Motor neuron (in vitro differentiated cells): ENCODE measurements around the gene JKAMP. TPM values are rescaled to one million over a fixed set of nuclear protein-coding genes. Genes with fewer than 3 reads are reported as not detected.
"Not testable (repeated sequence)": the region's sequence is repeated elsewhere in the genome, so short reads cannot be mapped to it uniquely, and the experiment has no call there.

Experiments
- ATAC-seq, 8 experiments: fragments of 200-7000 bp; cut with Tn5 transposase; replicated peaks in 6 of 8; 2 replicates each; pipeline ENCODE4 v1.8.0; 2021; ENCODE audit warnings: mild to moderate bottlenecking in 8 of 8, moderate library complexity in 8 of 8
- H3K27ac ChIP-seq, 2 donors: fragments of 250-450 bp; sonication (Bioruptor Pico); 2 replicates each; pipeline ENCODE4 v1.9.0; 2021; ENCODE audit warnings: antibody characterized with exemption in 2 of 2, mild to moderate bottlenecking in 2 of 2, moderate library complexity in 1 of 2
- H3K4me1 ChIP-seq, 2 donors: fragments of 250-450 bp; sonication (Bioruptor Pico); replicated peaks in 1 of 2; 2 replicates each; pipeline ENCODE4 v1.6.1; 2021; ENCODE audit warnings: antibody characterized with exemption in 2 of 2, mild to moderate bottlenecking in 2 of 2, moderate library complexity in 1 of 2
- H3K4me3 ChIP-seq, 5 donors: fragments of 250-450 bp; sonication (Bioruptor Pico); 2 replicates each; pipeline ENCODE4 v1.9.0; 2021; ENCODE audit warnings: antibody characterized with exemption in 5 of 5, mild to moderate bottlenecking in 5 of 5, moderate library complexity in 4 of 5
- WGBS, 10 experiments: fragments of 450-650 bp; shearing (Covaris generic); methylation state at CpG; one replicate each; pipeline ENCODE4 v1.0.0; 2022; 5-methylcytosine and 5-hydroxymethylcytosine counted together
- in situ Hi-C, 9 experiments: fragments of 400-800 bp; cut with MboI; loops; one replicate each; pipeline ENCODE4 v1.15.0; 2021; ENCODE audit warnings: low sequenced_read_pairs in 9 of 9, low pct_unique_long_range_greater_than_20kb in 2 of 9; ENCODE audit not compliant: unreplicated experiment in 9 of 9
- total RNA-seq, 8 experiments: library from RNA; unstranded; fragments of 300-600 nt; gene quantifications; 2 replicates each; pipeline versions ENCODE4 v1.2.3 to v1.2.4, GENCODE V29; 2022

Gene JKAMP, protein sequence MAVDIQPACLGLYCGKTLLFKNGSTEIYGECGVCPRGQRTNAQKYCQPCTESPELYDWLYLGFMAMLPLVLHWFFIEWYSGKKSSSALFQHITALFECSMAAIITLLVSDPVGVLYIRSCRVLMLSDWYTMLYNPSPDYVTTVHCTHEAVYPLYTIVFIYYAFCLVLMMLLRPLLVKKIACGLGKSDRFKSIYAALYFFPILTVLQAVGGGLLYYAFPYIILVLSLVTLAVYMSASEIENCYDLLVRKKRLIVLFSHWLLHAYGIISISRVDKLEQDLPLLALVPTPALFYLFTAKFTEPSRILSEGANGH
- total RNA-seq = 10 to 100 TPM; 31.3 to 67.4 (median 49.2) TPM

DNA sequence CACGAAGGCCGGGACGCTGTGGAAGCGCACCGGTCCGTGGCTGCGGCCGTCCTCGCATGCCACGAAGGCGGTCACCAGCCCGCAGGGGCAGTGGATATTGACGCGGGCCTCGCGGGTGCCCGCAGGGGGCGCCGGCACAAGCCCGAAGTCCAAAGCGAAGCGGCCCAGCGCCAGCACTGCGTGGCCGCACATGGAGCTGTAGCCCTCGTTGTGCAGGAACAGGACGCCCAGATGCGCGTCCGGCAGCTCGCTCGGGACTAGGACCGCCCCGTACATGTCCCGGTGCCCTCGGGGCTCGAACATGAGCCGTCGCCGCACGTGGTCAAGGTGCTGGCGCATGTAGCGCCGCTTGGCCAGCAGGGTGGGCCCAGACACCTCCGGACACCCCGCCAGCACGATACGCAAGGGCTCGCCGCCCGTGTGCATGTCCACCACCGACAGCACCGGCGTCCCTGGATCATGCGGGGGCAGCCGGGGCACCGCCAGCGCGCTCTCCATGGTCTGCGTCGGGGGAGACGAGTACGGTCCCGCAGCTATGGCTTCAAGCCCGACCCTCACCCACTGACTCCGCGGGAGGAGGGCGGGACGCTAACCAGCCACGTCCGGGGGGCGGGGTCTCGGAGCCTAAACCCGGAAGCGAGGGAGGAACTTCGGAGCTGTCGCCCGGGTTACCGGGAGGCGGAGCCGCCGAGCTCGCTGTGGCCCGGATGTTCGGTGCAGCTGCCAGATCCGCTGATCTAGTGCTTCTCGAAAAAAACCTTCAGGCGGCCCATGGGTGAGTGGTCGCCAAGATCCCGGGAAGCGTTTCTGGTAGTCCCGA lies at the start of gene JKAMP, which contains the start of gene L3HYPDH:
TSS of gene JKAMP (plus strand) at position 699 of the 820 bp plus-strand sequence. CDS start at position 772, 73 bp downstream.
TSS of gene L3HYPDH (minus strand) at position 590 of the 820 bp plus-strand sequence. CDS start at position 498, 92 bp downstream.
- WGBS, 10 experiments = 0 to 7% (median 1%) methylated on average over 3 to 20 of the region's 92 CpGs; no CpG with 5 or more reads in 6 of the 10 experiments
- peak; percentile 76 to 94 (median 92) for ATAC-seq
- in situ Hi-C loops = no loop called here
- Histone ChIP-seq H3K4me1 (peaks cover 10 to 12% of the 10 kb centered on the region in 2 donors), H3K4me3 (peak within 1 kb of the TSS; percentile 61 to 89 (median 80)), H3K27ac (peak within 1 kb of the TSS; percentile 84 to 96)

DNA sequence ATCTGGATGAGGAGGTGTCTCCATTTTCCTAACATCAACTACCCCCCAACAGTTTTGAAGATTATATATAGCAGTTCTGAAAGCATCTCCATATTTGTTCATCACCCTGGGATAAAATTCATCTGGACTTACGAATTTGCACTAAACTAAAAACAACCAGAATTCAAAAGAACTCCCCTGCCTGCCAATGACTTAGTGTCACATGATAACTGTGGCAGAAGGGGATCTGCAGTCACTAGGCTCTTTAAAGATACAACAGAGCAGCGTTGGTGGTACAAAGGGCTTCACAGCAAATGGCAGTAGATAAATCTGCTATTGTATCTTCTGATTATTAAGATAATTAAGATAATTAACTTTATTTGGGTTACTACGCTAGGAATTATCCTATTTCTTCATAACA lies 49.2 kb upstream of the JKAMP start:
- H3K27ac ChIP-seq = no peak overlapping the region
- no peak overlapping the region for H3K4me3 ChIP-seq
- in situ Hi-C loops = loop anchor here in 6 of 9 experiments (10.0 to 25.0 kb wide), 3 partner anchors 298 to 398 kb away; no protein-coding TSS in a partner anchor
- no peaks in the 10 kb centered on the region for H3K4me1 ChIP-seq
- 79 to 100% (median 87%) methylated on average over 1 to 3 of the region's 3 CpGs; no CpG with 5 or more reads in 1 of the 10 experiments for WGBS, 10 experiments
- no peak for ATAC-seq

DNA sequence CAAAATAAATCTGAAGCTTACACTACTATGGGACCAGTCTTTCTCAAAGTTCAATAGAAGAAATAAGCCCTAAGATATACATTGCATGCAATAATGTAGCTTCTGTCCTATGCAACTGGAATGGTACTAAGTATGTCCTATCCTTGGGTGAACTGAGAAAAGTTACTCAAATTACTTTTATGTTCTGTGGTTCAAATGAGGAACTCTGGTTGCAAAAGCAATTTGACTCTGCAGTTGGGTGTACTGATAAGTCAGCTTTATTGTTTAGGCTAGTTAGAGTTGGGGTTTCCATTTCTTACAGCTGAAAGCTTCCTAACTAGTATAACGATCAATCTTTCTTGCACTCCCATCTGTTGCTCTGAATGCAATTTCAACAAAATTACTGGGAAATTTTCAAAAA lies 48.3 kb upstream of the JKAMP start:
- no peak for ATAC-seq
- no peak overlapping the region for H3K4me3 ChIP-seq
- WGBS, 10 experiments = 40 to 100% (median 91%) methylated on average over 1 of the region's 1 CpG; no CpG with 5 or more reads in 1 of the 10 experiments
- in situ Hi-C loops = loop anchor here in 6 of 9 experiments (10.0 to 25.0 kb wide), 3 partner anchors 299 to 399 kb away; no protein-coding TSS in a partner anchor
- H3K27ac ChIP-seq = no peak overlapping the region
- no peaks in the 10 kb centered on the region for H3K4me1 ChIP-seq

DNA sequence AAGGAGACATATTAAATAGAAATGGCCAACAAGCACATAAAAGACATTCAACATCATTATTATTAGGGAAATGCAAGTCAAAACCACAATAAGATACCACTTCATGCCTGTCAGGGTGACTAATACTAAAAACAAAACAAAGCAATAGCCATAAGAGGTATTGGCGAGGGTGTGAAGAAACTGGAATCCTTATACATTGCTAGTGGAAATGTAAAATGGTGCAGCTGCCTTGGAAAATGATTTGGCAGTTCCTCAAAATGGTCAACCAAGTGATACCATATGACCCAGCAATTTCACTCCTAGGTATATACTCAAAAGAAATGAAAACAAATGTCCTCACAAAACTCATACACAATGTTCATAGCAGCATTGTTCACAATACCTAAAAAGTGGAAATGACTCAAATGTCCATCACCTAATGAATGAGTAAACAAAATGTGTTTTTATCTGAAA lies 46.1 kb upstream of the JKAMP start:
- Histone ChIP-seq H3K27ac (no peak overlapping the region), H3K4me1 (no peaks in the 10 kb centered on the region), H3K4me3 (no peak overlapping the region)
- in situ Hi-C loops = loop anchor here in 6 of 9 experiments (10.0 to 25.0 kb wide), 3 partner anchors 301 to 401 kb away; no protein-coding TSS in a partner anchor
- 0 to 100% (median 86%) methylated on average over 1 of the region's 1 CpG; no CpG with 5 or more reads in 3 of the 10 experiments for WGBS, 10 experiments
- peak in 1 of 8 experiments; percentile 64 for ATAC-seq

DNA sequence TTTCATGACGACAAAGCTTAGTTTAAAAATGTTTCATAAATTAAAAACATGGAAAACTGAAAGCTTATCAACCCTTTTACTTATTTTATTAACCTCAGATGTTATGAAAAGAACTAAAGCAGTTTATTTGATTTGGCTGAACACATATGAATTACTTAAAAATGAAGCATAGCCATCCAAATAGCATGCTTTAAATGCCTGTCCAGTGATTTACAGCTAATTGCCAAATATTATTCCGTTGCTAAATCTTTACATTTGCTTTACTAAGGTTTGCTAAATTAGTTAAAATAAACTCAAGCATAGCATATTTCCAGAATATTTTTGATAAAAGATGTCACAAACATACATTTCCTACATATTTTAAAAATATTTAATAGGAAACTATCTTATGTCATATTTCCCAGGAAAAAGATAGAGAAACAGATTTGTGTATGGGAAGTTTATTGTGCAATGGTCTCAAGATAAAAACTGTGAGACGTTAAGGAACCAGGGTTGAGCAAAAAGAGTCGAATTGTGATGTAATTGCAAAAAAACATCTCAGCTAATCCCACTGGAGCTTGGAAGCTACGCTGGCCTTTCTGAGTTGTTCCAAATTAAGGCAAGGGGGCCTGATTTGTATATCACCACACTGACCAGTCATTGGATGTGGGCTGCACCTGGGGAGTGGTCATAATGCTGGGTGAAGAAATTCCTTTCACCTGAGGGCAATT lies 44.9 kb upstream of the JKAMP start:
- 11 to 92% (median 84%) methylated on average over 1 to 5 of the region's 5 CpGs for WGBS, 10 experiments
- ATAC-seq = no peak
- Histone ChIP-seq H3K4me1 (no peaks in the 10 kb centered on the region), H3K4me3 (no peak overlapping the region), H3K27ac (no peak overlapping the region)
- in situ Hi-C loops = loop anchor here in 6 of 9 experiments (10.0 to 25.0 kb wide), 3 partner anchors 302 to 402 kb away; no protein-coding TSS in a partner anchor

DNA sequence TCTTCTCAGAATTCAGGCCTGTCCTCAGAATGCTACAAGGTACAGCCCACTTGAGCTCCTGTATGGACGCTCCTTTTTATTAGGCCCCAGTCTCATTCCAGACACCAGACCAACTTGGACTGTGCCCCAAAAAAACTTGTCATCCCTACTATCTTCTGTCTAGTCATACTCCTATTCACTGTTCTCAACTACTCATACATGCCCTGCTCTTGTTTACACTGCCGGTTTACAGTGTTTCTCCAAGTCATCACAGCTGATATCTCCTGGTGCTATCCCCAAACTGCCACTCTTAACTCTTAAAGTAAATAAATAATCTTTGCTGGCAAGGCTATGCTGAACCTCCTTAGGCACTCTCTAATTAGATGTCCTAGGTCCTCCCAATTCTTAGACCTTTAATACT lies 35.6 kb upstream of the JKAMP start:
- ATAC-seq, H3K4me3 ChIP-seq, H3K4me1 ChIP-seq, H3K27ac ChIP-seq: not testable (repeated sequence)
- WGBS, 10 experiments = 78 to 100% (median 100%) methylated on average over 1 of the region's 2 CpGs; no CpG with 5 or more reads in 6 of the 10 experiments
- in situ Hi-C loops = loop anchor here in 6 of 9 experiments (10.0 to 25.0 kb wide), 3 partner anchors 311 to 411 kb away; no protein-coding TSS in a partner anchor

DNA sequence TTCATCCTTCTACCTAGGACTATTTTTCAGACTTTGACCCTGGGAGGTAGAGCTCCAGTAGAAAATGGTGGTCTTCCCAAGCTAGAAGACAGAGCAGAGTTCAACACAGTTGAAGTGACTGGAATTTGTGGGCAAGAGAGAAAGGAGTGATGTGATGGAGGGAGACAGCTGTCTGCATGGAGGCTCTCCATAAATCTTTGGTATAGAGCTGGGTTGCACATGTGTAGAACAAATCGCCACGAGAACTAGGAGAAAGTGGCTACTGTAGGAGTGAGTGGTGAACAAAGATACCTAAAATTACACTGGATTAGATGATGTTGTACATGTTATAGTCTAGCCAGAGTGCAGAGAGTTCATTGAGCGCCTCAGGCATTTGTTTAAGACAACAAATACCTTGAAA lies 33.6 kb upstream of the JKAMP start:
- WGBS, 10 experiments = 53 to 100% (median 100%) methylated on average over 1 to 3 of the region's 3 CpGs; no CpG with 5 or more reads in 1 of the 10 experiments
- ATAC-seq = no peak
- Histone ChIP-seq H3K4me3 (no peak overlapping the region), H3K4me1 (no peaks in the 10 kb centered on the region), H3K27ac (no peak overlapping the region)
- in situ Hi-C loops = loop anchor here in 1 of 9 experiments (25.0 kb wide), 1 partner anchor 313 kb away; no protein-coding TSS in a partner anchor

DNA sequence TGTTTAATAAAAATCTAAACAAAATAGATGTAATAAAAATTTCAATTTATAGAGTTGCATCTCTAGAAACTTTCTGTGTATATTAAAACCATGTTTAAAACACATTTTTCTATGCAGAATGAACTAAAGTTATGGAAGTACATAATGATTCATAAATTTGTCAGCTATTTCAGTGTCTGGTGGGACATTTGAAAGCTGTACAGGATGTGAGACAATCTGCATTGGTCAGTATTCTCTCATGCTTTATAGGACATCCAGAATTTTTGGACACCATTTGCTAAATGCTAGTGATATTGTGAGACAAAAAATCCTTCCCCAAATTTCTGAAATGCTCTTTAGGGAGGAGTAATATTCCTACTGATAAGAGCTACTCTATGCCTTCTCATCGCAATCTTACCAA lies 32.5 kb upstream of the JKAMP start:
- WGBS, 10 experiments = 80 to 100% (median 100%) methylated on average over 1 of the region's 1 CpG; no CpG with 5 or more reads in 3 of the 10 experiments
- H3K27ac ChIP-seq = no peak overlapping the region
- in situ Hi-C loops = loop anchor here in 1 of 9 experiments (25.0 kb wide), 1 partner anchor 315 kb away; no protein-coding TSS in a partner anchor
- no peaks in the 10 kb centered on the region for H3K4me1 ChIP-seq
- H3K4me3 ChIP-seq = no peak overlapping the region
- no peak for ATAC-seq

DNA sequence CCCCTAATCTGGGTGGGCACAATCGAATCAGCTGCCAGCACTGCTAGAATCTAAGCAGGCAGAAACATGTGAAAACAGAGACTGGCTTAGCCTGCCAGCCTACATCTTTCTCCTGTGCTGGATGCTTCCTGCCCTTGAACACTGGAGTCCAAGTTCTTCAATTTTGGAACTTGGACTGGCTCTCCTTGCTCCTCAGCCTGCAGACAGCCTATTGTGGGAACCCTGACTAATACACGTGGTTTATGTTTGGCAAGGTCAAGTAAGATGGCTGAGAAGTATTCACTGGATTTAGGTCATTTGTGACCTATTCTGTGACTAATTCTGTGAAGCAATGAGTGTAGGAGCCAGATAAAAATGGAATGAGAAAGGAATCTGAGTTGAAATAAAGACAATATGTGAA lies 30.2 kb upstream of the JKAMP start:
- H3K27ac ChIP-seq = no peak overlapping the region
- WGBS, 10 experiments = 19 to 100% (median 60%) methylated on average over 1 to 2 of the region's 2 CpGs; no CpG with 5 or more reads in 3 of the 10 experiments
- in situ Hi-C loops = loop anchor here in 1 of 9 experiments (25.0 kb wide), 1 partner anchor 317 kb away; no protein-coding TSS in a partner anchor
- ATAC-seq = peak in 1 of 8 experiments; percentile 67
- H3K4me1 ChIP-seq = no peaks in the 10 kb centered on the region
- no peak overlapping the region for H3K4me3 ChIP-seq

DNA sequence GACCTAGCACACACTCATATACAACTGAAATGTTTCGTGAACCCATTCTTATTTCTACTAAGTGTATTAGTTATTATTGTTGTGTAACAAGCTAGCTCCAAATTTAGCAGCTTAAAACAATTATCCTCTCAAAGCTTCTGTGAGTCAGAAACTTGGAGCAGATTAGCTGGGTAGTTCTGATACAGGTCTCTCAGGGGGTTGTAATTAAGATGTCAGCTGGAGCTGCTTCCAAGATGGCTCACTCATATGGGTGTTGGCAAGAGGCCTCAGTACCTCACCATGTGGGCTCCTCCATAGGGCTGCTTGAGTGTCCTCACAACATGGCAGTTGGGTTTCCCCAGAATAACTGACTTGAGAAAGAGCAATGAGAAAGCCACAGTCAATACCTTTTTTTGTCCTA lies 28.9 kb upstream of the JKAMP start:
- in situ Hi-C loops = loop anchor here in 1 of 9 experiments (25.0 kb wide), 1 partner anchor 318 kb away; no protein-coding TSS in a partner anchor
- 50 to 100% (median 100%) methylated on average over 1 of the region's 1 CpG; no CpG with 5 or more reads in 3 of the 10 experiments for WGBS, 10 experiments
- H3K4me1 ChIP-seq = no peaks in the 10 kb centered on the region
- no peak overlapping the region for H3K27ac ChIP-seq
- H3K4me3 ChIP-seq = no peak overlapping the region
- no peak for ATAC-seq

DNA sequence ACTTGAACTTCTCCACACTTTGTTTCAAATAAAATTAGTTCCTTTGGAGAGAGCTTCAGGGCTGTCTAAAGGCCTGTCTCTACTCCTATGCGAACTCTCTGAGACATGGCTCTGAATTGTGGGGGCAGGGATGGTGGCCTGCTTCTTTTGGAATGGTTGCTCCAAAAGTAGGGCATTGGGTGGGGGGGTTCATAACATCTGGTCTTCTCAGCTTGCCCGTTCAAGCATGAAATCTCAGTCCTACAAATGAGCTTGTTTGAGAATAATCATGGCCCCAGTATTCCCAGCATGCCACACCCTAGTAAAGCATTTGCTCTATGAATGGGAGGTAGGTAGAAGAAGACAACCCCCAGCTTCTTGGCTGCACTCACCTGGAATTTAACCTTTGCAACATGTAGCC lies 25.8 kb upstream of the JKAMP start:
- Histone ChIP-seq H3K4me3 (no peak overlapping the region), H3K27ac (no peak overlapping the region), H3K4me1 (peaks cover 0 to under 1% of the 10 kb centered on the region in 2 donors)
- 56 to 100% (median 100%) methylated on average over 1 to 2 of the region's 2 CpGs; no CpG with 5 or more reads in 6 of the 10 experiments for WGBS, 10 experiments
- no peak for ATAC-seq
- in situ Hi-C loops = loop anchor here in 1 of 9 experiments (25.0 kb wide), 1 partner anchor 321 kb away; no protein-coding TSS in a partner anchor

DNA sequence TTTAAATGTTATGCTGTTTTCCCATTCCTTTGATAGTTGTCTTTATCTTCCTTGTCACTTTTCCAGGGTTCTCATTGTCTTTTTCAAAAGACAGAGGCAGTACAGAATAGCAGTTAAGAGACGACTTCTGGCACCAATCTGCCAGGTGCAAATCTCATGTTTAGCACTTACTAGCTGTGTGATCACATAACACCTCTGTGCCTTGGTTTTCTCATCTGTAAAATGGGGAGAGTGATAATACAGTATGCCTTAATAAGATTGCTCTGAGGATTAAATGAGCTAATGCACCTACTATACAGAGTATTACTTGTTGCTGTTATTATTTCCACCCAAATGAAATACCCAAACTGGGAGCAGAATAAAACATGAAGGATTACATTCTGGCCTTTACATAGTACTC lies 23.9 kb upstream of the JKAMP start:
- Histone ChIP-seq H3K4me3 (no peak overlapping the region), H3K27ac (no peak overlapping the region), H3K4me1 (peaks cover 7 to 8% of the 10 kb centered on the region in 2 donors)
- in situ Hi-C loops = loop anchor here in 1 of 9 experiments (25.0 kb wide), 1 partner anchor 323 kb away; no protein-coding TSS in a partner anchor
- 86 to 100% (median 100%) methylated on average over 1 of the region's 1 CpG; no CpG with 5 or more reads in 5 of the 10 experiments for WGBS, 10 experiments
- ATAC-seq = no peak
